Progenitor cell of endocrine pancreas (in vitro differentiated cells): Measurements from ENCODE around the gene SIPA1L3. TPM values are rescaled to one million over a fixed set of nuclear protein-coding genes. Genes with fewer than 3 reads are reported as not detected.

Experiments
- DNase-seq: peaks from one replicate; pipeline ENCODE4 v3.0.0; 2021; ENCODE audit warnings: low spot score; ENCODE audit not compliant: unreplicated experiment
- H3K27ac Mint-ChIP-seq: 2 replicates; pipeline ENCODE4 v1.8.0; 2021; ENCODE audit warnings: mild to moderate bottlenecking, moderate library complexity, mixed read lengths
- H3K27me3 Mint-ChIP-seq: 2 replicates; pipeline ENCODE4 v1.8.0; 2021; ENCODE audit warnings: mixed read lengths
- H3K36me3 Mint-ChIP-seq: 2 replicates; pipeline ENCODE4 v1.8.0; 2022; ENCODE audit warnings: mixed read lengths; ENCODE audit not compliant: insufficient read depth
- H3K4me1 Mint-ChIP-seq: 2 replicates; pipeline ENCODE4 v1.8.0; 2021; ENCODE audit warnings: low read depth, mixed read lengths
- H3K4me3 Mint-ChIP-seq: 2 replicates; pipeline ENCODE4 v1.8.0; 2021; ENCODE audit warnings: low read depth, mild to moderate bottlenecking, moderate library complexity, mixed read lengths
- H3K9me3 Mint-ChIP-seq: 2 replicates; pipeline ENCODE4 v1.8.0; 2021; ENCODE audit warnings: low read depth, mixed read lengths
- CTCF ChIP-seq: fragments of 200-600 bp; sonication (generic); IDR thresholded peaks from one replicate; pipeline ENCODE4 v1.5.0; 2021; ENCODE audit warnings: antibody characterized with exemption, mild to moderate bottlenecking; ENCODE audit not compliant: unreplicated experiment
- total RNA-seq: library from RNA; stranded (reverse); gene quantifications from 2 replicates; pipeline ENCODE4 v1.2.1, GENCODE V29; 2021

The SIPA1L3 gene
- total RNA-seq, 1 donor from 2014 or later: 132 TPM

- no peaks in the 10 kb centered on the region for H3K9me3 Mint-ChIP-seq
- no peak for DNase-seq
- peaks cover 3% of the 10 kb centered on the region for H3K27me3 Mint-ChIP-seq
- TF ChIP-seq CTCF: no peak
- H3K4me1 Mint-ChIP-seq: peaks cover 37% of the 10 kb centered on the region
- H3K27ac Mint-ChIP-seq: peak overlapping the region; percentile 83
- H3K4me3 Mint-ChIP-seq: peak overlapping the region; percentile 66
- peaks cover 2% of the 10 kb centered on the region for H3K36me3 Mint-ChIP-seq
Measured at GRCh38 chr19:38255383-38256014, 348.5 kb downstream of the SIPA1L3 start.

Other genes with a start within 250 kb of the SIPA1L3 start
- 22.7 and 28.9 TPM in 2 replicates for gene ZNF607, start 187.4 kb upstream of the SIPA1L3 start, total RNA-seq
- gene ZNF573, start 127.6 kb upstream of the SIPA1L3 start, total RNA-seq: 12.7 and 17.1 TPM in 2 replicates
- 0.02 TPM in 1 of 2 replicates, not detected in the other for gene WDR87, start 614 bp upstream of the SIPA1L3 start, total RNA-seq